GM12878 (cell line): ENCODE measurements around the gene GLIPR1L1. TPM values are rescaled to one million over a fixed set of nuclear protein-coding genes. Genes with fewer than 3 reads are reported as not detected.

Experiments
- ATAC-seq: fragments of 200-7000 bp; cut with Tn5 transposase; 3 replicates; pipeline ENCODE4 v1.9.1; 2020; ENCODE audit warnings: mild to moderate bottlenecking, moderate library complexity
- BruUV-seq: library from RNA; stranded (reverse); fragments of 400-500 nt; replicated peaks from 2 replicates; lab custom pipeline; 2021; lab: Mats Ljungman, UMichigan
- CTCF ChIA-PET: fragments of 300-600 bp; sonication (Branson Sonifier 250); formaldehyde crosslinking; extraction: SDS; loops from one replicate; lab custom pipeline; 2021; ENCODE audit warnings: inconsistent platforms; lab: Yijun Ruan, JAX
- POLR2A ChIA-PET: fragments of 350-600 bp; formaldehyde crosslinking; extraction: SDS; loops from one replicate; lab custom pipeline; 2021; ENCODE audit warnings: inconsistent platforms; lab: Charles Lee
- RAD21 ChIA-PET: fragments of 300-600 bp; sonication (Branson Sonifier 250); formaldehyde crosslinking; loops from one replicate; lab custom pipeline; 2023; ENCODE audit warnings: antibody characterized with exemption; ENCODE audit not compliant: unreplicated experiment; lab: Charles Lee
- SMC1A ChIA-PET: fragments of 300-600 bp; sonication (Branson Sonifier 250); formaldehyde crosslinking; loops from one replicate; lab custom pipeline; 2023; ENCODE audit not compliant: unreplicated experiment, uncharacterized antibody; lab: Charles Lee
- DNase-seq: peaks from one replicate; pipeline ENCODE4 v3.0.0-alpha.2; 2011; ENCODE audit warnings: low read depth, low spot score
- FAIRE-seq: peaks from 3 replicates; lab custom pipeline; 2011; peaks lifted over from hg19 to GRCh38; lab: Jason Lieb, UNC
- H2AFZ ChIP-seq: 2 replicates; pipeline ENCODE4 v1.6.0; 2011; ENCODE audit warnings: low read depth, low read length, control low read depth; ENCODE audit not compliant: control insufficient read depth
- H3K27ac ChIP-seq: 2 replicates; pipeline ENCODE4 v1.5.1; 2011; ENCODE audit warnings: control low read depth; ENCODE audit not compliant: control insufficient read depth, insufficient read depth
- H3K27me3 ChIP-seq, 2 experiments: replicated peaks in 1 of 2; 2 replicates each; pipeline versions ENCODE4 v1.6.0 to v1.6.1; 2011; ENCODE audit warnings: low read length in 1 of 2; ENCODE audit not compliant: control insufficient read depth in 2 of 2, insufficient read depth in 2 of 2
- H3K36me3 ChIP-seq, 2 experiments: 2 replicates each; pipeline ENCODE4 v1.5.1; 2011; ENCODE audit warnings: low read length in 1 of 2; ENCODE audit not compliant: control insufficient read depth in 2 of 2, insufficient read depth in 2 of 2
- H3K4me1 ChIP-seq: 2 replicates; pipeline ENCODE4 v1.6.1; 2011; ENCODE audit warnings: mild to moderate bottlenecking, low read length, moderate library complexity, mixed read lengths; ENCODE audit not compliant: control insufficient read depth, insufficient read depth
- H3K4me2 ChIP-seq: 2 replicates; pipeline ENCODE4 v1.6.0; 2011; ENCODE audit warnings: control low read depth; ENCODE audit not compliant: control insufficient read depth, insufficient read depth
- H3K4me3 ChIP-seq: fragments of 200-600 bp; sonication (generic); 2 replicates; pipeline ENCODE4 v1.5.1; 2016
- H3K79me2 ChIP-seq: 2 replicates; pipeline ENCODE4 v1.6.0; 2011; ENCODE audit warnings: low read length; ENCODE audit not compliant: control insufficient read depth, insufficient read depth
- H3K9ac ChIP-seq: 2 replicates; pipeline ENCODE4 v1.8.0; 2011; ENCODE audit warnings: low read length, control low read depth, mixed read lengths; ENCODE audit not compliant: control insufficient read depth, insufficient read depth
- H3K9me3 ChIP-seq: replicated peaks from 3 replicates; pipeline ENCODE4 v1.5.1; 2011; ENCODE audit warnings: mild to moderate bottlenecking, low read length; ENCODE audit not compliant: control insufficient read depth, insufficient read depth
- H4K20me1 ChIP-seq: 2 replicates; pipeline ENCODE4 v1.6.0; 2011; ENCODE audit not compliant: control insufficient read depth, insufficient read depth
- CBX3 ChIP-seq: fragments of 200-600 bp; sonication (generic); IDR thresholded peaks from 2 replicates; pipeline ENCODE4 v1.6.1; 2016; ENCODE audit warnings: low read depth, borderline replicate concordance
- EP300 ChIP-seq, 2 experiments: fragments of 150-350 bp in 1 of 2; IDR thresholded peaks; 2 replicates each; pipeline ENCODE4 v1.6.1; 2011 to 2012; ENCODE audit warnings: low read depth in 2 of 2, low read length in 2 of 2, borderline replicate concordance in 1 of 2, improper control_type of control experiment in 1 of 2, inconsistent platforms in 1 of 2; ENCODE audit not compliant: control insufficient read depth in 1 of 2
- IRF5 ChIP-seq: fragments of 450-650 bp; IDR thresholded peaks from 2 replicates; pipeline ENCODE4 v1.6.1; 2017; ENCODE audit warnings: borderline replicate concordance
- PBX3 ChIP-seq: IDR thresholded peaks from 2 replicates; pipeline ENCODE4 v1.6.1; 2011; ENCODE audit warnings: mild to moderate bottlenecking, low read depth, low read length, moderate library complexity; ENCODE audit not compliant: insufficient replicate concordance
- WGBS: methylation state at CpG from one replicate; pipeline ENCODE4 v1.1.6; 2016; ENCODE audit warnings: low lambda C conversion rate; ENCODE audit not compliant: insufficient replicate concordance, insufficient coverage; ENCODE audit errors: missing lambda C conversion rate; 5-methylcytosine and 5-hydroxymethylcytosine counted together
- in situ Hi-C: fragments of 300-500 bp; cut with MboI; formaldehyde crosslinking; loops from 9 replicates; pipeline ENCODE4 v1.14.3; 2018; ENCODE audit warnings: mixed read lengths
- intact Hi-C: fragments of 100-400 bp; cut with micrococcal nuclease; formaldehyde crosslinking; loops from one replicate; pipeline ENCODE4 v1.14.2; 2022; ENCODE audit not compliant: unreplicated experiment
- polyA plus RNA-seq, 11 experiments: library from polyadenylated mRNA; depleted of rRNA in 4 of 11; unstranded in 6 of 11; stranded (reverse) in 5 of 11; fragments of >200 nt; fragmentation: Nextera tagmentation in 4 of 11; fragmentation: Illumina TruSeq in 1 of 11; extraction: Ambion mirVana in 4 of 11; extraction: Trizol in 1 of 11; gene quantifications; 1 replicate in 1 of 11; 2 replicates in 10 of 11; pipeline versions ENCODE4 v1.2.1 to v1.2.3, GENCODE V29; 2011 to 2016; ENCODE audit warnings: inconsistent platforms in 2 of 11, missing spikeins in 2 of 11, low read depth in 1 of 11
- total RNA-seq, 4 experiments: library from RNA; depleted of rRNA in 3 of 4; stranded (reverse); fragments of >200 nt in 3 of 4; fragmentation: Illumina TruSeq in 1 of 4; extraction: Trizol in 1 of 4; gene quantifications; 2 replicates each; pipeline versions ENCODE4 v1.2.1 to v1.2.3, GENCODE V29; 2013 to 2021

Gene GLIPR1L1
- total and polyA plus RNA-seq, 10 of the 15 experiments (the other 5 are each of a cell fraction or from before 2014, with no cell fraction given): 0.10 to 0.47 (median 0.13) TPM; not detected in 7

- H2AFZ ChIP-seq: no peak overlapping the region
- ATAC-seq (no peak), DNase-seq (no peak), FAIRE-seq (no peak)
- WGBS: 61% methylated on average over 3 of the region's 3 CpGs
- BruUV-seq: no TSS peak
- H3K27ac ChIP-seq: no peak overlapping the region
- no peaks in the 10 kb centered on the region for H3K4me1 ChIP-seq
- ChIA-PET CTCF (no interaction called here), RAD21 (no interaction called here), SMC1A (interaction anchor here (0.8 kb wide), 1 partner anchor 8 kb away, joined by 3 read pairs; no protein-coding TSS in a partner anchor), POLR2A (no interaction called here)
- no peak overlapping the region for H3K4me2 ChIP-seq
- H3K27me3 ChIP-seq: no peaks in the 10 kb centered on the region
- no peaks in the 10 kb centered on the region for H4K20me1 ChIP-seq
- H3K79me2 ChIP-seq: no peaks in the 10 kb centered on the region
- in situ Hi-C loops (no loop called here), intact Hi-C loops (no loop called here)
- H3K9me3 ChIP-seq: no peaks in the 10 kb centered on the region
- H3K36me3 ChIP-seq: no peaks in the 10 kb centered on the region
- TF ChIP-seq CBX3 (no peak), IRF5 (no peak), PBX3 (no peak), EP300 (IDR thresholded peaks at IDR 0.05; ENCODE audit: borderline replicate concordance in 1 of 2, control insufficient read depth in 1 of 2, low read depth in 2 of 2, low read length in 2 of 2) (no peak)
- H3K9ac ChIP-seq: no peak overlapping the region
- no peak overlapping the region for H3K4me3 ChIP-seq
Measured at GRCh38 chr12:75317784-75318183, 16.7 kb upstream of the GLIPR1L1 start.
